GM18951 (cell line): Measurements from ENCODE around the gene PDE5A.

Experiments
- POLR2A ChIP-seq: IDR thresholded peaks from 4 replicates; pipeline ENCODE4 v1.6.1; 2011; ENCODE audit warnings: mild to moderate bottlenecking; ENCODE audit not compliant: insufficient read length, insufficient read depth; ENCODE audit errors: extremely low read depth
- in situ Hi-C: fragments of 300-500 bp; cut with MboI; formaldehyde crosslinking; loops from one replicate; pipeline ENCODE4 v1.12.0; 2022; ENCODE audit warnings: low sequenced_read_pairs, mixed read lengths, inconsistent platforms; ENCODE audit not compliant: unreplicated experiment

The PDE5A gene

DNA sequence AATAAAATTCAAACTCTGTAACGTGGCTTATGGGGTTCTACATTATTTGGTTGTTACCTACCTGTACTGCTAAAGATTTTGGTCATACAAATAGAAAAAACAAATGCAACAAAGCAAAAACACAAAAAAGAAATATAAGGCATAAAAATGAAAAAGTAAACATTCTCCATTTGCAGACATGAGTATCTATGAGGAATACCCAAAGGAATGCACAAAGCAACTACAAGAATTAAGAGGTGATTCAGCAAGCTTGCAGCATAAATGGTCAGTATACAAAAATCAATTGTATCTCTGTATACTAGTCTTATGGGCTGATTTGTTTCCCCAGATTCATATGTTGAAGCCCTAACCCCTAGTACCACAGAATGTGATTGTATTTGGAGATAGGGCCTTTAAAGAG, 3.6 kb upstream of the PDE5A start:
- TF ChIP-seq POLR2A, result no peak
- in situ Hi-C loops, result loop anchor here (25.0 kb wide), 1 partner anchor 405 kb away; no protein-coding TSS in a partner anchor

DNA sequence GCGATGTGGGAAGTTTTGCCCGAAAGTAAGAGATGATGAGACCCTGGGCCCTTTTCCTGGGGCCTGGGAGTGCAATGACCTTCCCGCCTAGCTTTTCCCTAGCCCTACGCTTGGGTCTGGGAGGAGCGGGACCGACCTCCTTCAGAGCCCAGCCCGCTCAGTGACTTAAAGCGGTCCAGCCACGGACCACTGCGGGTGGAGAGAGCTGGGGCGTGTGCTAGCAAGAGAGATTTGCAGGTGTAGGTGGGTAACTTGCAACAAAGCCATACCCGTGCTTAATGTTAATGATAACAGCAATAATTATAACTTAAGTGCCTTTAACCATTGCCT, 503 bp upstream of the PDE5A start:
- TF ChIP-seq POLR2A, result no peak
- in situ Hi-C loops, result loop anchor here (25.0 kb wide), 1 partner anchor 408 kb away; no protein-coding TSS in a partner anchor

DNA sequence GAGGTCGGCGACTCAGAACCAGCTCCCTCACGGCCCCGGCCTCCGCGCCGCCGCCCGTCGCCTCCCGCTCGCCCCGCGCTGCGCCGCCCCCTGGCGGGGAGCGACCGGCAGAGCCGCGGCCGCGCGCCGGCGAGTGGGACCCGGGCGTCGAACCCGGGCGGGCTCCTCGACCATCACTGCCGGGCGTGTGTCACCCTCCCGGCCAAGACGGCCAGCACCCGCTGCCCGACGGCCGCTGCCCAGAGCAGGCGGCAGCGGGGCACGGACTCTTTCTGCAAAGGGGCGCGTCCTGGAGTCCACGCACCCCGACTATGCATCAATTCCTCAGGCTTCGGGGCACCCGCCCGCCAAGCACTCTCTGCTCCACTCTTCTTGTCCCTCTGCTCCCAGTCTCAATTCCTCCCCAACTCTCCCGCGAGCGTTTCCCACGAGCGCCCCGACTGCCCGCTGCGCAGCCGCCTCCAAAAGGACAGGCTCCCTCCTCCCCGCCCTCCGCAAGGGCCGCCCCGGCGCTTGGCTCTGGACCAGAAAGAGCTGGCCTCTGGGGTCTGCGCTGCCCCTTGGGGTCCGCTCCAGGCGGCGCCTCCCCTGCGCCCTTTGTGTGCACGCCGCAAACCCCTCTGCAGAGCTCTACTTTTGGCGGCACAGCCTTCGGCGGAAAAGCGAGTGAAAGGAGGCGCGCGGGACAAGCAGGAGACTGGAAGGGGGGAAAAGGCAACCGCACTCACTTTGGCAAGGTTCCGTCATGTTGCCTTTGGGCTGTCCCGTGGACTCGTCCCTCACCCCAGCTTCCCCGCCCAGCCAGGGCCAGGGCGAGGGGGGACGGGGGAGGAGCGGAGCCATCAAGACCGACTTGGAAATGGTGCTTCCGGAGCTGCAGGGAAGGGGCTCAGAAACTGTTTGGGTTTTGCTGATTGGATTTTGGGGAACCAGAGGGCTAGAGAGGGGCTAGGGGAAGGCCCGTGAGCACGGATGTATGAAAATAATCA, 1.0 kb downstream of the PDE5A start:
- no peak for TF ChIP-seq POLR2A
- in situ Hi-C loops, result loop anchor here (25.0 kb wide), 1 partner anchor 410 kb away; no protein-coding TSS in a partner anchor

DNA sequence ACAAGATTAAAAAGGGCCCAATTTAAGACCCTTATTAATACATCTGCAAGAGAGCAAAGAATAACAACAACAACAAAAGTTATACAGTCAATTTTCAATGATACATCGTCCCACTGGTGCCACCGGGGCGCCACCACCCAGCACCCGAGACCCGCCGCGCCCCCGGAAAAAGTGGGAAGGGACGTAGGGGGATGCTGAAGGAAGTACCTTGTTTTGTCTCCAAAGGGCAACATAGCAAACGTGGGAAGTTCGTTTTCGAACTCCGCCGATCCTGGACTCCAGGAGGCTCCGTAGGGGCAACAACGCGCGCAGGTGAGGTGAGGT, 1.7 kb downstream of the PDE5A start:
- in situ Hi-C loops, result loop anchor here (25.0 kb wide), 1 partner anchor 410 kb away; no protein-coding TSS in a partner anchor

DNA sequence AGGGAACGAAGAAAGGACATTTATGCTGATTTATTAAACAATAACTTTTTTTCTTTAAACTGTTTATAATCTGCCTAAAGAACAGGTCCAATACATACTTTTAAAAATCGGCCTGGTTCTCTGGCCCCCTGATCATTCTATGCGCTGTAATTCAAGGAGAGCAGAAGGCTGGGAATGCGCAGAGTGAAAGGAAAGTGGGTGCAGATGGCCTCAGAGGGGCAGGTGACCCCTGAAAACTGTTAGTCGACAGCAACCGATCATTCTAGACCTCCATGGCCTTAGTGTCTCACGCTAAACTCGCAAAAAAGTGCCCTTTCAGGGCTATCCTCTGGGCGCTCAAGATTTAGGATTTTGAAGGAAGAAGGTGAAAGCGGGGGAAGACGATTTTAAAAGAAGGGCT, 2.2 kb downstream of the PDE5A start:
- TF ChIP-seq POLR2A, result no peak

More for the DNA sequence above, 1.7 kb downstream of the PDE5A start:
- no peak for TF ChIP-seq POLR2A

DNA sequence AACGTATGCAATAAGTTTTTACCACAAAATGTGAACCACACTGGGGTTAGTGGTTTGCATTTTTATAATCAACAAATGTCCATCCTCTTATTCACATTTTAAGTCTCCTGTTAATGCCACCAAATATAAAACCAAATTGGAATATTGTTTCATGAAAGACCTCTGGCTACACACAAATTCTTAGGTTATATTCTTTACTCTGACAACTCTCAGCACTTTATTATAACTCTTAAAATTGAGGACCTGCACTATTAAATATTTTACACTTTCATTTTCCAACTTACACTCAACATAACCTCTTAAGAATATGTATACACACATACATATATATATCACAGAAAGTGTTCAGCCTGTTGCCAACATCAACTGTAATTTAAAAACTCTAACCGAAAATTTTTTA, 2.8 kb downstream of the PDE5A start:
- in situ Hi-C loops, result loop anchor here (25.0 kb wide), 1 partner anchor 412 kb away; no protein-coding TSS in a partner anchor
- TF ChIP-seq POLR2A, result no peak

More for the DNA sequence above, 2.2 kb downstream of the PDE5A start:
- in situ Hi-C loops, result loop anchor here (25.0 kb wide), 1 partner anchor 411 kb away; no protein-coding TSS in a partner anchor

DNA sequence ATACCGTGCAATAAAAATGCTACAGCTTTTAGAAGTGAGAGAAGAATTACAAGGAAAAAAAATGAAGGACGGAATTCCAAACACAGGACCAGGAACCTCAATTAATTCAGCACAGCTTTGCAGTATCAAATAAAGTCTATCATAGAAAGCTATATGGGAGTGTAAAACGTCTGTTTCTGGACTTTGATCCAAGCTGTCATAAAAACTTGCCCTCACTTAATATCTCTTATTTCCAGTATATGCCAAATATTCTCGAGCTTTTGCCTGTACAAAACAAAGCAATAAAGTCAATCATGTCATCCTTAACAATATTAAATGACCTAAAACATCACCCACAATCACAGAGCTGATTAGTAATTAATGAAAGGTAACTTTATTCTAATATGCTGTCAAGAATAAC, 4.2 kb downstream of the PDE5A start:
- in situ Hi-C loops, result no loop called here
- no peak for TF ChIP-seq POLR2A

DNA sequence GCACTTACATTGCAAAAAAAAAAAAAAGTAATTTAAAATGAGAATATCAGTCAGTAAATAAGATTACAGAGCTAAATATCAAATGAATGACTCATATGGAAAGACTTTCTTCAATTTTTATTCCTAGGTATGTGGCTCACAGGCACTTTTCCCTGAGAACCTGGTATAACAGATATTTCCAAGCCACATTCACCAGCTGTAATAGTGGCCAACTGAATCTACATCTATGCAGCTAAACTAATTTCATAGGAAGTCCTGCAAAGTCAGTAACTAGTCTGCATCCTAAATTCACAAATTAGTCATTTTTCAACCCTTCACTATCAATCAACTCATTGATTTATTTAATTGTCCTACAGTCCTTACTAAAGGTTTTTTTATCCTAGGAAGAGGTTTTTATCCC, 5.6 kb downstream of the PDE5A start:
- TF ChIP-seq POLR2A, result no peak
- in situ Hi-C loops, result no loop called here

DNA sequence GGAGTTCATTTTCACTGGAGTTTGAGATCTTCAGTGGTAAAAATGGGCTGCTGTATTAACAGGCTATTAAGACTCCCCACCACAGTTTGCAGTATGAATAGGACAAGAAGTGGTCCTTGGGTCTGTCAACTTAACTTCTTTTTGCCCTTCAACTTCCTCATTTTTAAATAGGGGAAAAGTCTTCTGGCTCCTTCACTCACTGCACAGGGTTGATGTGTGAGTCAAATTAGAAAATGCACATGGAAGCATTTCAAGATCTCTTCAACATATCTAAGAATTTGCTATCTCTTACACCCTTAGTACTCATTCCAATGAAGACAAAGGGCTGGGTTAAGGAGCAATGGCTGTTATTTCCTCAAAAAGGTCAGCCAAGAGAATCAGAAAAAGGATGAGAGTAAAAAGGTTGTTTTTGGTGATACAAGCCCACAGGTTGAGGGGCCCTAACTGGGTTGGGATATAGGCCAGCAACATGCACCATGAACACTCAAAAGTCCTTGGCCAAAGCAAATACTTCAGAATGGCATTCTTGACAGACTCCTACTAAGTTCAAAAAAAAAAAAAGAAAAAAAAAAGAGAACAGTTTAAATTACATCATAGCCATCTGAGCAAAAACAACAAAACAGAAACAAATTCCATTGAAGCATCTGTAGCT, 13.4 kb downstream of the PDE5A start:
- no peak for TF ChIP-seq POLR2A
- in situ Hi-C loops, result no loop called here

DNA sequence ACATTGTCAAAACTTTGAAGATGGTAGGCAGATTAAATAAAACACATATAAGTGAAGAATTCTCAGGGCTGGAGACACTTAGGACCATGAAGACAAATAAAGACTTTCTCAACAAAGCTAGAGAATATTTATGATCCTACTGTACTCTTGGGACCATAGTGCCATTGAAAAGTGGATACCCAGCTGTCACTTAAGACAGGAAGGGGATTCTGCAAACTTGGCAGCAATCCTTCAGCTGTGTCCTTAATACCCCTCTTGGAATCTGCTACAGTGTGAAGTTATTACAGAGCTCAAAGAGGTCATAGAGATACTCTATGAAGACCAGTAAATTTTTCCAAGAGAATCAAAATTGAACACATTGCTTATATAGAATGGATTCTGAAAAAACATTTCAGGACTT, 24.3 kb downstream of the PDE5A start:
- TF ChIP-seq POLR2A, result no peak
- in situ Hi-C loops, result no loop called here

DNA sequence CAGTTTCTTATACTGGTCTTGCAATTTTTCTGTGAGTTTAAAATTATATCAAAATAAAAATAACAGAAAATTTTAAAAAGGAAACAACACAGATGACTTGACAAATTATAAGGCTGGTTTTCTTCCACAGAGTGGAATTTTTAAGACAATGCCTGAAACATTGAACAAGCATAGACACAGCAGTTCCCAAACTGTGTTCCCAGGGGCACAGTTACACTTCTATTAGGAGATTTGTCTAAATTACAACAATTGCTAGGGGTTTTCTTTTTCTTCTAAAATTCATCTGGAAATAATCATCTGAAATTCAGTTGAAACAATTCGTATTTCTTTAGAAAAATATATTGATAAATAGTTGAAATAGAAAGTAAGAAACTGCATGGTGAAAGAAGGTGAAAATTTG, 26.2 kb downstream of the PDE5A start:
- no peak for TF ChIP-seq POLR2A
- in situ Hi-C loops, result no loop called here

DNA sequence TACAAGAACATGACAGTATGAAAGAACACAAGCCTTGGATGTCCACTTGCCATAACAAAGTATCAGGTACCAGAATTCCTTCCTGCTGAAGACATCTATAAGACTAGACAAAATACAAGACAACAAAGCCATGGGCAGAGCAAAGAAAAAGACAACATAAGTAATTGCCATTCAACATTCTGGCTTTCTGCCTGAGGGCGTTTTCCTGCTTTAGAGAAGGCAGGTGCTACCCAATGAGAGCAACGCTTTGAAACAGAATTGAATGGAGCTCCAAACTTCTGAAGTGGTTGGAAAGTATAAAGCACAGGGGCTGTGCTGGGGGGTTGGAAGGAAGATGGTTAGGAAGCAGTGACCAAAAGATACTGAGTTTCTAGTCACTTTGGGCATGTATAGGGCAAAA, 30.1 kb downstream of the PDE5A start:
- in situ Hi-C loops, result no loop called here
- TF ChIP-seq POLR2A, result no peak

DNA sequence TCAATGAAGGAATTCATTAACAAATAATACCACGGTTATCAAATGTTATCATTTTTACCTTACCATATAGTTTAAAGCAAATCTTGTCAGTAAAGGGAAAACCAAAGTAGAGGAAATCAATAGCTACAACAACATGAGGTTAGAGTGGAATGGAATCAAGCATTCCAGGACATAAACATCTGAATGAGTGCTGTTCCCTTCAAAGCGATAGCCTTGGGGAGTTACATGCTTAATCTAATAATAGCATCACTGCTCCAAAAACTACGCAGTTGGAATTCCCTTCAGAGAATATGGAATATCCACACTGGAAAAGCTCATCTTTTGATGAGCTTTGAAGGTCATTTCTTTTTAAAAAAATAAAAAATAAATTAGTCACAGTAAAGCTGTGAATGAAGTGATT, 31.2 kb downstream of the PDE5A start:
- in situ Hi-C loops, result no loop called here
- TF ChIP-seq POLR2A, result no peak

DNA sequence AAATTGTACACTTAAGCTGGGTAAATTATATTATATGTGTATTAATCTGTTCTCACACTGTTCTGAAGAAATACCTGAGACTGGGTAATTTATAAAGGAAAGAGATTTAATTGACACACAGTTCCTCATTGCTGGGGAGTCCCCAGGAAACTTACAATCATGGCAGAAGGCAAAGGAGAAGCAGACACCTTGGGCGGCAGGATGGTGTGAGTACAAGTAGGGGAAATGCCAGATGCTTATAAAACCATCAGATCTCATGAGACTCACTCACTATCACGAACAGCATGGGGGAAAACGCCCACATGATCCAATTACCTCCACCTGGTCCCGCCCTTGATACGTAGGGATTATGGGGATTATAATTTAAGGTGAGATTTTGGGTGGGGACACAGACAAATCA, 34.9 kb downstream of the PDE5A start:
- in situ Hi-C loops, result no loop called here
- no peak for TF ChIP-seq POLR2A
